A375 (cell line): ENCODE results near the gene GPRC5A. TPM values are rescaled to one million over a fixed set of nuclear protein-coding genes. Genes with fewer than 3 reads are reported as not detected.

Experiments used
- total RNA-seq: library from RNA; depleted of rRNA; stranded (reverse); fragments of >200 nt; shearing (Covaris generic); gene quantifications from 2 replicates; pipeline ENCODE4 v1.2.3, GENCODE V29; 2014; rRNA removed

Gene GPRC5A
- 112 and 122 TPM in 2 replicates for total RNA-seq

GRCh38 chr12:12891080-12891880 lies at the start of gene GPRC5A:
TSS of gene GPRC5A (plus strand) at chr12:12891562. CDS start at chr12:12908250, 16,688 bp downstream.

GRCh38 chr12:12952036-12952435 lies 60.7 kb downstream of the GPRC5A start, which contains the start of gene GPRC5D:
TSS of gene GPRC5D (minus strand) at chr12:12952170. CDS start at chr12:12950384, 1,786 bp downstream.

Other genes starting within 250 kb of the GPRC5A start
- gene GPR19, start 195.4 kb upstream of the GPRC5A start, total RNA-seq, result 1.4 and 1.6 TPM in 2 replicates
- gene CDKN1B, start 174.2 kb upstream of the GPRC5A start, total RNA-seq, result 26.3 and 28.1 TPM in 2 replicates
- gene APOLD1, start 105.9 kb upstream of the GPRC5A start, total RNA-seq, result 0.94 and 1.1 TPM in 2 replicates
- 107 and 110 TPM in 2 replicates for gene DDX47, start 78.2 kb upstream of the GPRC5A start, total RNA-seq
- gene GPRC5D, start 60.6 kb downstream of the GPRC5A start, total RNA-seq, result not detected in 2 replicates
- 2.8 and 3.1 TPM in 2 replicates for gene HEBP1, start 108.7 kb downstream of the GPRC5A start, total RNA-seq
- gene FAM234B, start 152.8 kb downstream of the GPRC5A start, total RNA-seq, result 4.7 and 4.9 TPM in 2 replicates
- 0.16 TPM in 1 of 2 replicates, not detected in the other for gene GSG1, start 212.1 kb downstream of the GPRC5A start, total RNA-seq